ENCODE data around the gene ARAP1. TPM values are rescaled to one million over a fixed set of nuclear protein-coding genes. Genes with fewer than 3 reads are reported as not detected.
A peak's percentile ranks its signal among the peaks of the same experiment; 100 is the strongest.

ARAP1 gene
- total RNA-seq, result 10 to 100 TPM; 65.7 to 69.8 TPM
- polyA plus RNA-seq (2013, experiment 1 of 2), result 70.9 TPM
- polyA plus RNA-seq (2013, experiment 2 of 2), result 76.0 TPM
- 32.0 to 270 (median 136) reads per million in 172 experiments for total RNA-seq

- peaks cover 47% of the 10 kb centered on the region for H3K4me1 ChIP-seq (ENCODE audit: insufficient read depth, low read length)
- Mint-ChIP-seq H3K9me3 (no peaks in the 10 kb centered on the region), H3K4me1 (ENCODE audit: low read depth) (peaks cover 57% of the 10 kb centered on the region), H3K27ac (peak within 1 kb of the TSS; percentile 86), H3K27me3 (no peaks in the 10 kb centered on the region), H3K36me3 (ENCODE audit: low read depth) (peaks cover 17% of the 10 kb centered on the region), H3K4me3 (peak within 1 kb of the TSS; percentile 96)
- peak; percentile 90 for ATAC-seq (ENCODE audit: poor library complexity)
- no peaks in the 10 kb centered on the region for H3K9me3 ChIP-seq (ENCODE audit: control insufficient read depth in 1 of 2, insufficient read depth in 1 of 2, low read length in 2 of 2)
- ChIA-PET CTCF (interaction anchor here (0.8 to 0.9 kb wide), 2 partner anchors 27 to 35 kb away, joined by 3 to 4 read pairs; no protein-coding TSS in a partner anchor), POLR2A (interaction anchor here (1.1 kb wide), 1 partner anchor 30 kb away, joined by 3 read pairs; no protein-coding TSS in a partner anchor)
- TF ChIP-seq, protein P1, sequence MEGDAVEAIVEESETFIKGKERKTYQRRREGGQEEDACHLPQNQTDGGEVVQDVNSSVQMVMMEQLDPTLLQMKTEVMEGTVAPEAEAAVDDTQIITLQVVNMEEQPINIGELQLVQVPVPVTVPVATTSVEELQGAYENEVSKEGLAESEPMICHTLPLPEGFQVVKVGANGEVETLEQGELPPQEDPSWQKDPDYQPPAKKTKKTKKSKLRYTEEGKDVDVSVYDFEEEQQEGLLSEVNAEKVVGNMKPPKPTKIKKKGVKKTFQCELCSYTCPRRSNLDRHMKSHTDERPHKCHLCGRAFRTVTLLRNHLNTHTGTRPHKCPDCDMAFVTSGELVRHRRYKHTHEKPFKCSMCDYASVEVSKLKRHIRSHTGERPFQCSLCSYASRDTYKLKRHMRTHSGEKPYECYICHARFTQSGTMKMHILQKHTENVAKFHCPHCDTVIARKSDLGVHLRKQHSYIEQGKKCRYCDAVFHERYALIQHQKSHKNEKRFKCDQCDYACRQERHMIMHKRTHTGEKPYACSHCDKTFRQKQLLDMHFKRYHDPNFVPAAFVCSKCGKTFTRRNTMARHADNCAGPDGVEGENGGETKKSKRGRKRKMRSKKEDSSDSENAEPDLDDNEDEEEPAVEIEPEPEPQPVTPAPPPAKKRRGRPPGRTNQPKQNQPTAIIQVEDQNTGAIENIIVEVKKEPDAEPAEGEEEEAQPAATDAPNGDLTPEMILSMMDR (IDR thresholded peaks at IDR 0.05), result no peak
- peak within 1 kb of the TSS; percentile 96 for H3K4me3 ChIP-seq (ENCODE audit: low read length)
- H3K27ac ChIP-seq (ENCODE audit: low read depth in 1 of 2, low read length in 2 of 2), result peak within 1 kb of the TSS; percentile 45 to 53
- intact Hi-C loops (cut with DNase I, micrococcal nuclease), result loop anchor here (1.0 to 5.0 kb wide), 5 partner anchors 16 to 62 kb away; partner anchors contain the start of genes ATG16L2 (in 1 of the 2) and STARD10 (in 1 of the 2)
- peak; percentile 65 to 92 (median 80) for DNase-seq
- peaks cover 6% of the 10 kb centered on the region for H3K36me3 ChIP-seq (ENCODE audit: insufficient read depth, low read length)
- no peaks in the 10 kb centered on the region for H3K27me3 ChIP-seq (ENCODE audit: control insufficient read depth in 1 of 2, insufficient read depth in 2 of 2, low read length in 2 of 2)
Measured at GRCh38 chr11:72752088-72752914, at the start of gene ARAP1. ARAP1 (minus strand) TSS chr11:72752408; CDS start chr11:72727128, 25,280 bp downstream.

DNA sequence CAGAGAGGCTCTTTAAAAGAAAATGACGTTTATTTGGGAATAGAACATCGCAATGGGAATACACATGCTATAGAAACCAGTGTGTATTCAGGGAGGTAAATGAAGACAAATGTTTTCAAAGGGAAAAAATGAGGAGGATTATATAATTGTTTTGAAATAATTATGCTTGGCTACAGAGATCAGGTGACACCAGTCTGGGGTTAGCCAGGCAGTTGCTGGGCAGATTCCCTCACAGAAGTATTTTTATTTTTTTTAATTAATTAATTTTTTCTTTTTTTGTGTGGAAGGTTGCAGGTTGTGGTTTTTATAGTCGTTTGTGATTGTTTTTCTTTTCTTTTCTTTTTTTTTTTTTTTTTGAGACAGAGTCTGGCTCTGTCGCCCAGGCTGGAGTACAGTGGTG is 47.2 kb upstream of the ARAP1 start:
- peaks cover 2% of the 10 kb centered on the region for H3K4me1 ChIP-seq (ENCODE audit: insufficient read depth, low read length)
- intact Hi-C loops (cut with DNase I, micrococcal nuclease), result loop anchor here in 1 of 2 experiments (10.0 kb wide), 1 partner anchor 685 kb away; the partner anchor contains the start of gene ANAPC15
- no peaks in the 10 kb centered on the region for H3K9me3 Mint-ChIP-seq
- no peak for DNase-seq
- ChIA-PET CTCF (no interaction called here), POLR2A (no interaction called here)
- H3K36me3 ChIP-seq (ENCODE audit: insufficient read depth, low read length), result no peaks in the 10 kb centered on the region
- H3K36me3 Mint-ChIP-seq (ENCODE audit: low read depth), result no peaks in the 10 kb centered on the region
- no peaks in the 10 kb centered on the region for H3K9me3 ChIP-seq (ENCODE audit: control insufficient read depth in 1 of 2, insufficient read depth in 1 of 2, low read length in 2 of 2)
- TF ChIP-seq, protein P1 (IDR thresholded peaks at IDR 0.05), result no peak
- peaks cover 5% of the 10 kb centered on the region for H3K4me1 Mint-ChIP-seq (ENCODE audit: low read depth)
- no peaks in the 10 kb centered on the region for H3K27me3 Mint-ChIP-seq
- H3K27ac ChIP-seq (ENCODE audit: low read depth in 1 of 2, low read length in 2 of 2), result no peak overlapping the region
- H3K4me3 ChIP-seq (ENCODE audit: low read length), result no peak overlapping the region
- no peaks in the 10 kb centered on the region for H3K27me3 ChIP-seq (ENCODE audit: control insufficient read depth in 1 of 2, insufficient read depth in 2 of 2, low read length in 2 of 2)
- no peak overlapping the region for H3K4me3 Mint-ChIP-seq
- H3K27ac Mint-ChIP-seq, result no peak overlapping the region
- peak; percentile 26 for ATAC-seq (ENCODE audit: poor library complexity)

GRCh38 chr11:72798361-72798760 is 46.2 kb upstream of the ARAP1 start:
- no peaks in the 10 kb centered on the region for H3K9me3 Mint-ChIP-seq
- H3K4me3 Mint-ChIP-seq, result no peak overlapping the region
- H3K9me3 ChIP-seq (ENCODE audit: control insufficient read depth in 1 of 2, insufficient read depth in 1 of 2, low read length in 2 of 2), result no peaks in the 10 kb centered on the region
- peaks cover 10% of the 10 kb centered on the region for H3K4me1 ChIP-seq (ENCODE audit: insufficient read depth, low read length)
- CTCF ChIA-PET, result interaction anchor here (0.8 to 1.1 kb wide), 2 partner anchors 17 to 73 kb away, joined by 3 read pairs; no protein-coding TSS in a partner anchor
- H3K36me3 Mint-ChIP-seq (ENCODE audit: low read depth), result no peaks in the 10 kb centered on the region
- ATAC-seq (ENCODE audit: poor library complexity), result no peak
- no peaks in the 10 kb centered on the region for H3K27me3 ChIP-seq (ENCODE audit: control insufficient read depth in 1 of 2, insufficient read depth in 2 of 2, low read length in 2 of 2)
- TF ChIP-seq, protein P1 (IDR thresholded peaks at IDR 0.05), result no peak
- peak overlapping the region; percentile 61 for H3K27ac Mint-ChIP-seq
- peaks cover 16% of the 10 kb centered on the region for H3K4me1 Mint-ChIP-seq (ENCODE audit: low read depth)
- no peak overlapping the region for H3K4me3 ChIP-seq (ENCODE audit: low read length)
- no peak overlapping the region for H3K27ac ChIP-seq (ENCODE audit: low read depth in 1 of 2, low read length in 2 of 2)
- intact Hi-C loops (cut with DNase I, micrococcal nuclease), result loop anchor here in 1 of 2 experiments (10.0 kb wide), 1 partner anchor 684 kb away; the partner anchor contains the start of gene ANAPC15
- DNase-seq, result no peak
- POLR2A ChIA-PET, result no interaction called here
- H3K36me3 ChIP-seq (ENCODE audit: insufficient read depth, low read length), result no peaks in the 10 kb centered on the region
- H3K27me3 Mint-ChIP-seq, result no peaks in the 10 kb centered on the region

Data from CD4-positive, alpha-beta T cell (primary cell).